Posterior cingulate gyrus (tissue), 11 donors: ENCODE data around the gene DUOXA1.

Experiments
- DNase-seq, 10 donors: peaks; one replicate each; pipeline versions ENCODE4 v3.0.0 to v3.0.0-alpha.2; 2020 to 2021; ENCODE audit warnings: mixed read lengths in 3 of 10
- intact Hi-C: fragments of 100-400 bp; cut with DNase I; formaldehyde crosslinking; loops from one replicate; pipeline ENCODE4 v1.15.1; 2023

DUOXA1 gene

GRCh38 chr15:45134682-45135604 lies 5.3 kb upstream of the DUOXA1 start:
- DNase-seq, result peak in 3 of 10 donors; percentile 58 to 90 (median 71)
- intact Hi-C loops, result no loop called here

- intact Hi-C loops, result no loop called here
- DNase-seq, result peak in 2 of 10 donors; percentile 58 to 63
Observed at GRCh38 chr15:45134046-45134445, 4.4 kb upstream of the DUOXA1 start.

GRCh38 chr15:45133561-45133920 lies 3.9 kb upstream of the DUOXA1 start:
- intact Hi-C loops, result no loop called here
- DNase-seq, result peak in 1 of 10 donors; percentile 58

- intact Hi-C loops, result no loop called here
- peak in 1 of 10 donors; percentile 37 for DNase-seq
Observed at GRCh38 chr15:45132844-45133560, 3.3 kb upstream of the DUOXA1 start.

- peak in 1 of 10 donors; percentile 32 for DNase-seq
- intact Hi-C loops, result no loop called here
Observed at GRCh38 chr15:45131510-45131909, 1.8 kb upstream of the DUOXA1 start.

- intact Hi-C loops, result no loop called here
- peak in 1 of 10 donors; percentile 68 for DNase-seq
Observed at GRCh38 chr15:45130291-45131000, 767 bp upstream of the DUOXA1 start.

- DNase-seq, result peak in 2 of 10 donors; percentile 63 to 67
- intact Hi-C loops, result no loop called here
Observed at GRCh38 chr15:45128971-45129639, 574 bp downstream of the DUOXA1 start.

- intact Hi-C loops, result no loop called here
- peak in 1 of 10 donors; percentile 29 for DNase-seq
Observed at GRCh38 chr15:45126535-45127158, 3.0 kb downstream of the DUOXA1 start.

- DNase-seq, result no peak
- intact Hi-C loops, result no loop called here
Observed at GRCh38 chr15:45123397-45123796, 6.3 kb downstream of the DUOXA1 start.

- intact Hi-C loops, result no loop called here
- peak in 1 of 10 donors; percentile 59 for DNase-seq
Observed at GRCh38 chr15:45122719-45123118, 7.0 kb downstream of the DUOXA1 start.

GRCh38 chr15:45121706-45122417 lies 7.8 kb downstream of the DUOXA1 start:
- intact Hi-C loops, result no loop called here
- DNase-seq, result peak in 2 of 10 donors; percentile 6 to 25

- DNase-seq, result peak in 1 of 10 donors; percentile 36
- intact Hi-C loops, result no loop called here
Observed at GRCh38 chr15:45121020-45121419, 8.7 kb downstream of the DUOXA1 start.

GRCh38 chr15:45120081-45120972 lies 9.4 kb downstream of the DUOXA1 start:
- intact Hi-C loops, result no loop called here
- peak in 1 of 10 donors; percentile 55 for DNase-seq

- intact Hi-C loops, result no loop called here
Observed at GRCh38 chr15:45118996-45119395, 10.7 kb downstream of the DUOXA1 start.

GRCh38 chr15:45118131-45118588 lies 11.5 kb downstream of the DUOXA1 start:
- intact Hi-C loops, result no loop called here

More at GRCh38 chr15:45118996-45119395, 10.7 kb downstream of the DUOXA1 start:
- DNase-seq, result peak in 1 of 10 donors; percentile 49

GRCh38 chr15:45117308-45118130 lies 12.2 kb downstream of the DUOXA1 start:
- DNase-seq, result peak in 1 of 10 donors; percentile 78
- intact Hi-C loops, result no loop called here

More at GRCh38 chr15:45118131-45118588, 11.5 kb downstream of the DUOXA1 start:
- peak; percentile 74 to 98 (median 90) for DNase-seq
